ENCODE measurements around the gene PPEF1.

- TF ChIP-seq, protein P1, sequence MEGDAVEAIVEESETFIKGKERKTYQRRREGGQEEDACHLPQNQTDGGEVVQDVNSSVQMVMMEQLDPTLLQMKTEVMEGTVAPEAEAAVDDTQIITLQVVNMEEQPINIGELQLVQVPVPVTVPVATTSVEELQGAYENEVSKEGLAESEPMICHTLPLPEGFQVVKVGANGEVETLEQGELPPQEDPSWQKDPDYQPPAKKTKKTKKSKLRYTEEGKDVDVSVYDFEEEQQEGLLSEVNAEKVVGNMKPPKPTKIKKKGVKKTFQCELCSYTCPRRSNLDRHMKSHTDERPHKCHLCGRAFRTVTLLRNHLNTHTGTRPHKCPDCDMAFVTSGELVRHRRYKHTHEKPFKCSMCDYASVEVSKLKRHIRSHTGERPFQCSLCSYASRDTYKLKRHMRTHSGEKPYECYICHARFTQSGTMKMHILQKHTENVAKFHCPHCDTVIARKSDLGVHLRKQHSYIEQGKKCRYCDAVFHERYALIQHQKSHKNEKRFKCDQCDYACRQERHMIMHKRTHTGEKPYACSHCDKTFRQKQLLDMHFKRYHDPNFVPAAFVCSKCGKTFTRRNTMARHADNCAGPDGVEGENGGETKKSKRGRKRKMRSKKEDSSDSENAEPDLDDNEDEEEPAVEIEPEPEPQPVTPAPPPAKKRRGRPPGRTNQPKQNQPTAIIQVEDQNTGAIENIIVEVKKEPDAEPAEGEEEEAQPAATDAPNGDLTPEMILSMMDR (IDR thresholded peaks at IDR 0.05): no peak
- no peak for TF ChIP-seq POLR2A (IDR thresholded peaks at IDR 0.05)
These were observed 86.2 kb downstream of the PPEF1 start for GRCh38 chrX:18793601-18794089.

Measured in lower leg skin (tissue), 3 donors.